ENCODE data around the gene FKBP4.
"Not testable (repeated sequence)": the region's sequence is repeated elsewhere in the genome, so short reads cannot be mapped to it uniquely, and the experiment has no call there.

Gene FKBP4, protein sequence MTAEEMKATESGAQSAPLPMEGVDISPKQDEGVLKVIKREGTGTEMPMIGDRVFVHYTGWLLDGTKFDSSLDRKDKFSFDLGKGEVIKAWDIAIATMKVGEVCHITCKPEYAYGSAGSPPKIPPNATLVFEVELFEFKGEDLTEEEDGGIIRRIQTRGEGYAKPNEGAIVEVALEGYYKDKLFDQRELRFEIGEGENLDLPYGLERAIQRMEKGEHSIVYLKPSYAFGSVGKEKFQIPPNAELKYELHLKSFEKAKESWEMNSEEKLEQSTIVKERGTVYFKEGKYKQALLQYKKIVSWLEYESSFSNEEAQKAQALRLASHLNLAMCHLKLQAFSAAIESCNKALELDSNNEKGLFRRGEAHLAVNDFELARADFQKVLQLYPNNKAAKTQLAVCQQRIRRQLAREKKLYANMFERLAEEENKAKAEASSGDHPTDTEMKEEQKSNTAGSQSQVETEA

DNA sequence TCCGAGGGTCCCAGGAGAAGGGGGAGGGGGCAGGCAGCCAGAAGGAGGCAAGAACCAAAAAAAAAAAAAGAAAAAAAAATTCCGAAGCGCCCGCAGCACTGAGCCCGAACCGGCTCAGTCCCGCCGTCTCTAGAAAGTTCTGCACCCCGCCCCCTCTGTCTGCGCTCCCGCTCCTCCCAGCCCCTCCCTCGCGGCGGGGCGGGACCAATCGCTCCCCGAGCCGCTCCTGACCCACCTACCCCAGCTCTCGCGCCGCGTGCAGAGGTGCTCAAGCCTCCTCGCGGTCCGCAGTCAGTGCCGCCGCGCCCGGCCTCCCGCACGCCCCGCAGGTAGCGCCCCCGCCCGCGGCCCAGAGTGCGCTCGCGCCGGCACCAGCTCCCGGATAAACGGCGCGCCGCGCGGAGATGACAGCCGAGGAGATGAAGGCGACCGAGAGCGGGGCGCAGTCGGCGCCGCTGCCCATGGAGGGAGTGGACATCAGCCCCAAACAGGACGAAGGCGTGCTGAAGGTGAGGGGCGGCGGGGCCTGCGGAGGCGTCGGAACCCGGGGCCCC, at the start of gene FKBP4:
TSS of gene FKBP4 (plus strand) at position 235 of the 554 bp plus-strand sequence. CDS start at position 405, 170 bp downstream.
- peak; percentile 15 for DNase-seq

DNA sequence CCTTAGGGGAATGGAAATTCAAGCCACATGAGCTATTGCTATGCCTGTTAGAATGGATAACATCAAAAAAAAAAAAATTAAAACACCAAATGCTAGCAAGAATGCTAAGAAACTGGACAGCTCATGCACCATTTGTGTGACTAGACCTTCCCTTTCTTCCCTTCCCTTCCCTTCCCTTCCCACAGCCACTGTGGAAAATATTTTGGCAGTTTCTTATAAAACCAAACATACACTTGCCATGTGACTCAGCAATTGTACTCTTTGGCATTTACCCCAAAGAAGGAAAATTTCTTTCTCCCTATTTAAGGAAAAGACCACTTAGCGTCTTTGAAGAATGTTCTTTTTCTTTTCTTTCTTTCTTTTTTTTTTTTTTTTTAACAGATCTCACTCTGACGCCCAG, 49.1 kb upstream of the FKBP4 start:
- DNase-seq: no peak

DNA sequence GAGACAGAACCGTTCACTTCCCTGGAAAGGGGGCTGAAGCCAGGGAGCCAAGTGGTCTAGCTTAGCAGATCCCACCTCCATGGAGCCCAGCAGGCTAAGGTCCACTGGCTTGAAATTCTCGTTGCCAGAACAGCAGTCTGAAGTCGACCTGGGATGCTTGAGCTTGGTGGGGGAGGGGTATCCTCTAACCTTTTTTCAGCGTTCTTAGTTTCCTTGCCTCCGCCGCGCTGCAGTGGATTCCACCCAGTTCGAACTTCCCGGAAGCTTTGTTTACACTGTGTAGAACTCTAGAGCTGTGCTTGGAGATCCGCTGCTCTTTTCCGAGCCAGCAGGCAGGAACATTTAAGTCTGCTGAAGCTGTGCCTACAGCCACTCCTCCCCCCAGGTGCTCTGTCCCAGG, 45.2 kb upstream of the FKBP4 start:
- no peak for DNase-seq

DNA sequence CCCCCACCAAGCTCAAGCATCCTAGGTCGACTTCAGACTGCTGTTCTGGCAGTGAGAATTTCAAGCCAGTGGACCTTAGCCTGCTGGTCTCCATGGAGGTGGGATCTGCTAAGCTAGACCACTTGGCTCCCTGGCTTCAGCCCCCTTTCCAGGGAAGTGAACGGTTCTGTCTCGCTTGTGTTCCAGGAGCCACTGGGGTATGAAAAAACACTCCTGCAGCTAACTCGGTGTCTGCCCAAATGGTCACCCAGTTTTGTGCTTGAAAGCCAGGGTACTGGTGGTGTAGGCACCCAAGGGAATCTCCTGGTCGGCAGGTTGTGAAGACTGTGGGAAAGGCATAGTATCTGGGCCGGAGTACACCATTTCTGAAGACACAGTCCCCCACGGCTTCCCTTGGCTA, 44.6 kb upstream of the FKBP4 start:
- no peak for DNase-seq

DNA sequence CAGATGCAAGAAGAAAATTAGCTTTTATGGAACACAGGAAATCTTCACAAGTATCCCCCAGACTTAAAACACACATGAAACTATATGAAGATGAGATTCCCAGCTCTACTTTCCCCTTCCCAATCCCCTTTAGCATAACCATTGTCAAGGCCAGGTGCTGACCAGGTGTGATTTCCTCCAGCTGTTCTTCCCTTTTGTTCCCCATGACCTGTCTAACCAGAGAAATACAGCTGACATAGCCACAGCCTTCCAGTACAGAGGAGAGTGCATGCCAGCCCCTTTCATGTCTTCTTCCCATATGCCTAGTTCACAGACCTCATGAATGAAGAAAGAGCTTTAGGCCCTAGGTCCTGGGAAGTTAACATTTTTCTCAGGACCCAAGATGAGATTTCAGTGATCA, 43.5 kb upstream of the FKBP4 start:
- DNase-seq: no peak

DNA sequence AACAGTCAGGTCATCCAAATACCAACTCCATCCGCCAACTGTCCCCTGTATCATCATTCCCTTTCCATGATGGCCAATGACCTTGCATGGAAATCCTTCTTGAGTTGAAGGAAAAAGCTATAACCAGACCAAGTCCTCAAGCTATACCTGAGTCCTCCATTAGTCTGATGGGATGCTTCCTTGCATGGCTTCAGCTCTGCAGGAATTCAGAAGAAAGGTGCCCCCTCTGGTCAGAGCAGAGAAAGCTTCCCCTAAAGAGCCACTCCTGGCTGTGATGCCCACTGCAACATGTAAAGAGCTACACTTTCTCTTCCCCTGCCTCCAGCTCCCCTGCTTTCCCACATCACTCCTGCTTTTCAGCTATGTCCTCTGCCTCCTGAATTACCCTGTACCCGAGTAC, 43.1 kb upstream of the FKBP4 start:
- DNase-seq: no peak

DNA sequence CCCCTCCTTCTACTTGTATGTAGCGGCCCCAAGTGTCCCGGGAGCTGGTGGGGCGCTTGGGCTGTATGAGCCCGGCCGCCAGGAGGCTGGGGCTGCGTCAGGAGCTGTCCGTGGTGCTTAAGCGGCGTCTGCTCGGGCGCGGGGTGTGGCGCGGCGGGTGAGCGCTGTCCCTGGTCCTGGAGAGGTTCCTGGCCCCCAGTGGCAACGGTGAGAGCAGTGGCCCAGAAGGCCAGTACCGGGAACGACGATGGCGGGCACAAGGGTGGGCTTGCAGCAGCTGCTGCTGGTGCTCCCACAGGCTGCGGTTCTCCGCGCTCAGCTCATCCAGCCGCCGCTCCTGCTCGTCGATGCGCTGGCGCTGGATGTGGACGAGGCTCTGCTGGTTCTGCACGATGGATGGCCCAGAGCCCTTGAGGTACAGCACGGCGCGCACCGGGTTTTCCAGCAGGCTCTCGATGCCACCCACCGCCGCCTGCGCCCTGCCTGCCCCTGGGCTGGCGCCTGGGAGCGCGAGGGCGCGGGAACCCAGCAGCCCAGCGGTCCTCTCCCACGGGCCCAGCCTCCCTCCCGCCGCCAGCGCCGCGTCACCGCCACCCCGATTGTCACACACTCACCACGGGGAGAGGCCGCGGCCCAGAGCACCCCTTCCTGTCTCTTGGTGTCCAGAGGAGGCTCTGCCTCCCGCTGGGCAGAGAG, 41.9 kb upstream of the FKBP4 start:
- DNase-seq: no peak

DNA sequence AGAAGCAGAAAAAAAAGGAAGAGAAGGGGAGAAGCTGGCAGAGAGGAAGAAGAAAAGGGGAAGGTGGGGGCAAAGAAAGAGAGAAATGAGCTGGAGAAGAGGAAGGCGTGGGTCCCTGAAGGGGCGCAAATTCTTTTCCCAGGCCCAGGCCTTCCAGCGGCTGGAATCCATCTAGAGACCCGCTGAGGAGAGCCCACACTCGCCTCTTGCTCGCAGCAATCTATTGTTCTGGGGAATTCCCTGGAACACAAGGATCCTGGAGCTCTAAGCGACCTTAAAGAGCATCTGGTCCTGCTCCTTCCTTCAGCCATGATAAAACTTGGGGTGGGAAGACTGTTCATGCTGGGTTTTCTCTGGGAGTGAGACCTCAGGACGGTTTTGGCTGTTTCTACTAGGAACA, 41.2 kb upstream of the FKBP4 start:
- DNase-seq: no peak

DNA sequence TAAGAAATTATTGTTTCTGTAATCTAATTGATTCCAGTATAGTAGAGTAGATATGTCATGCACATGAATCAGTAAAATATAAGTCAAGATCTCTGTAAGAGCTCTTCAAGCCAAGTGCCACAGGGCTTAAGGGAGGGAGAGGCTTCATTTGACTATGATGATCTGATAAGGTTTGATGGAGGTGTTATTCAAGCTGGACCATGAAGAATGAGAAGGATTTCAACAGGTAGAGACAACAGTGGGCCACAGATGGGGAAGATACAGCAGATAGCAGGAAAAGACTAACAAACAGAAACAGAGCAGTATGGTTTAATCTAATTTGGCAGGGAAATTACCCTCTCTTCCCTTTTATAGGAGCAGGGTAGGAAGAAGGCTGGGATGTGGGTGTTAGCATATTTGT, 40.6 kb upstream of the FKBP4 start:
- DNase-seq: no peak

DNA sequence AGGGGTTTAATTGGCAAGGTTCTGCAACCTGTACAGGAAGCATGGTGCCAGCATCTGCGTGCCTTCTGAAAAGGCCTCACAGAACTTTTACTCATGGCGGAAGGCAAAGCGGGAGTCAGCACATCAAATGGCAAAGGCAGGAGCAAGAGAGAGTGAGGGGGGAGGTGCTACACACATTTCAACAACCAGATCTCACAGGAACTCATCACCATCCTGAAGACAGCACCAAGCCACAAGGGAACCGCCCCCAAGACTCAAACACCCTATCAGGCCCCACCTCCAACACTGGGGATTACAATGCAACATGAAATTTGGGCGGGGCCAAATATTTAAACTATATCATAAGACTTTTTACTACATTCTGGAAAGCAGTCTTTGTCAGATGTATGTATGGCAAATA, 38.0 kb upstream of the FKBP4 start:
- DNase-seq: no peak

DNA sequence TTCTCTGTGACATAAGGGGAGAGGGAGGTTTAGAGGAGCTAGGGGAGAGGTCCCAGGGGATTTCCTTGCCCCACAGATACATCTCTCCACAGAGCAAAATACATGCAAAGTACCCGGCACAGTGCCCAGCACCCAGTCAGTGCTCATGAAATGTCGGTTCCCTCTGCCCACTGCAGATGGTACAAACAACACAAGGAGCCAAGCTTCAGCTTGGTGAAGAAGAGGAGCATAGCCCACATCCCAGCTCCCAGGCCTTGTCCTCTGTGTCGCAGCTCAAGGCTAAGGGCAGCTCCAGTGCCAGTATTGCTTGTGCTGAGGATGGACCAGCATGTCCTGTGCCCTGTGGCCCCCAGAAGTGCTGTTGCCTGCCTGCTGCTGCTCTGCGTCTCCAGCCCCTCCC, 35.0 kb upstream of the FKBP4 start:
- no peak for DNase-seq

DNA sequence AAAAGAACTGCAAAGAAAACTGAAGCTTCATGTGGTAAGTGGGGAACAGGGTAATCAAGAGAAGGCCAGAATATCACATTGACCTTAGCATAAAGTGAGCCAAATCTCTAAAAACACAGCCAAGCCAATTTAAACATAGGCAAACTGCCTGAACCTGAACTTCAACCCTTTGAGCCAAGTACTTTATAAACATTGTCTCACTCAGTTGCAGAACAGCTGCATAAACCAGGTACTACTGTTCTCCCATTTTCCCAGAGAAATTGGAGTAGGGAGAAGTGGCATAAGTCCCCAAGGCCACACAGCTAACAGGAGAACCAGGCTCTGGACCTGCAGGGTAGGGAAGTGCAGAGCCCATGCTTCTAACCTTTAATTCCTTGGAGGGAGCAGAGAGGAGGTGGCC, 30.4 kb upstream of the FKBP4 start:
- no peak for DNase-seq

DNA sequence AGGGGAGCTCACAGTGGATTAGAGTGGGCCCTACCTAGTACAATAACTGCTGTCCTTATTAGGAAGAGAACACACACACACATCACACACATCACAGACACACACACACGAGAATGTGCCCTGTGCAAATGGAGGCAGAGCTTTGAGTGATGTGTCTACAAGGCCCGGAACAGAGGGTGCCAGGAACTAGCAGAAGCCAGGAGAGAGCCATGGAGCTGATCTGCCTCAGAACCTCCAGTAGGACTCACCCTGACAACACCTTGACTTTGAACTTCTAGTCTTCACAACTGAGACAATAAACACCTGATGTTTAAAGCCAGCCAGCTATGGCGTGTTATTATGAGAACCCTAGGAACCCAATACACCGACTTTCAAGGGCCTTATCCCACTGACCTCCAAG, 29.7 kb upstream of the FKBP4 start:
- DNase-seq: no peak

DNA sequence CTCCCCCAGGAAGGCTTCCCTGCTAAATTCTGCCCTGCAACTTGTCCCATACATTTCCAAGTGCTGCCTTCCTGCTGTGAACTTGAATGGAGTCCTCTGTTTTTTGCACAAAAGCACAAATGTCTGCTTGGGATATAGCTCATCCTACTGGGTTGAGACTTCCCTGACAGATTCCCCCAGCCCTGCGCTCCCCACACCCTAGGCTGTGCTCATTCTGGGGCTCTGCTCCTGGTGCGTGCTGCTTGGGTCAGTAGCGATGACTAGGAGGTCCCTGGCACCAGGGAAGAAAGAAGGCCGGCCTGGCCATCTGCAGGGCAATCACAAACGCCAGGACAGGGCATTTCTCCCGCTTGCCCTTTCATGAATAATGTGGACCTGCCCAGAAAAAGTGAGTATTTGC, 29.2 kb upstream of the FKBP4 start:
- DNase-seq: no peak

DNA sequence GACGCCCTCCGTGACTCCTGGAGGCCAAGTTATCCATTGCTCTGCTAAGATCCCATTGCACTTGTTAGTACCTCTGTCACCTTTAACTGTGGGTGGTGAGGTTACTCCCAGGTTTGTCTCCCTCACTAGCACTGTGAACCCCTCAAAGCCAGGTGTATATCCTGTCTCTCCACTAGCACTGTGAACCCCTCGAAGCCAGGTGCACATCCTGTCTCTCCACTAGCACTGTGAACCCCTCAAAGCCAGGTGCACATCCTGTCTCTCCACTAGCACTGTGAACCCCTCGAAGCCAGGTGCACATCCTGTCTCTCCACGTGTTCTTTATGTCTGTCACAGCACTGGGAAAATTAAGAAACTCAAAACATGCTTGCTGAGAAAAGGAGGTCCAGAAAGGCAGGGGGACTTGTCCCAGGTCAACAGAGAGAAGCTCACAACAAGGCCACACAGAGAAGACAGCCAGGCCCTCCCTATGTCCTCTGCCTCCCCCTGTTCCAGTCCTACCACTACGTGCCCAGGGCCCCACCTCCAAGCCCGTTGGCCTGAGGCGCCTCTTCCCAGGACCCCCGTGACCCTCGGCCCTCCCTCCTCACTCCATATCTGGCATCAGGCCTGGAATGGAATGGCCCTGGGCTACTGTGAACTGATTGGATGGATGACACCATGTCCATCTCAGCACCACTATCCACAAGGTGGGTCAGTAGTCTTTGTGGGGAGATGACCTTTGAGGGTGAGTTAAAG, 26.4 kb upstream of the FKBP4 start:
- no peak for DNase-seq

DNA sequence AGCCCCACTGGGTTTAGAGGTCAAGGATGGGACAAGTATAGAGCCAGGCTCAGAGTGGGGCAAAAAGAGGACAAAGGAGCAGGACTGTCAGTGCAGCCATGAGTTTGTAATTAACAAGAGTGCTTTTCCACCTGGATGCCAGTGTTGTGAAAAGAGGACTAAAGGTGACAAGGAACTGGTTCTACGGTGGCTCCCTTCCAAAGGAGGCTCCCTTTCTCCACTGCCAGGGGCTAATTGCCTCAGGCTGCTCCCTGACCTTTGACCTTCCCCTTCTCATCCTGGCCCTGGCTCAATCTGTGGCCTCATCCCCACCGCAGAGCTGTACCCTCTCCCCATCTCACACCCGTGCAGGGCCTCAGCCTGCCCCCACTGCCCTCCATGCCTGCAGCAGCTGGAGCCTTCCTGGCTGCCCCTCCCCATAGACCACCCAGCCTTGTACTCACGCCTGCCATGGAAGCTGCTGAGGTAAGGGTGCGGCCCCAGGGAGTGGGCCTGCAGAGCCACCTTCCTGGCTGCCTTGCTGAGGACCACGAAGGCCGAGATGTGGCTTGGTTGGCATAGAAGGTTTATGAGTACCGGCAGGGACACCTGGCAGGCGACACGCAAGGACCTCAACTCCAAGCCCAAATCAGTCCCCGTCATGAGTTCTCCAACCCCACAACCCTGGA, 24.8 kb upstream of the FKBP4 start:
- DNase-seq: no peak

DNA sequence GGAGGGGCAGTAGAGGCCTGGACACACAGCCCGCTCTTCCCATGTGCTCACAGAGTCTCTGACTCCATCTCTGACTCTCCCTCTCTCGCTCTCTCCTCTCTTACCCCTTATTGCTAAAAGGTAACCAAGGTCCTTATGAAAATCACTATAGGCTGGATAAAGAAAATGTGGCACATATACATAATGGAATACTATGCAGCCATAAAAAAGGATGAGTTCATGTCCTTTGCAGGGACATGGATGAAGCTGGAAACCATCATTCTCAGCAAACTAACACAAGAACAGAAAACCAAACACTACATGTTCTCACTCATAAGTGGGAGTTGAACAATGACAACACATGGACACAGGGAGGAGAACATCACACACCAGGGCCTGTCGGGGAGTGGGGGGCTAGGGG, 24.2 kb upstream of the FKBP4 start:
- DNase-seq: not testable (repeated sequence)

DNA sequence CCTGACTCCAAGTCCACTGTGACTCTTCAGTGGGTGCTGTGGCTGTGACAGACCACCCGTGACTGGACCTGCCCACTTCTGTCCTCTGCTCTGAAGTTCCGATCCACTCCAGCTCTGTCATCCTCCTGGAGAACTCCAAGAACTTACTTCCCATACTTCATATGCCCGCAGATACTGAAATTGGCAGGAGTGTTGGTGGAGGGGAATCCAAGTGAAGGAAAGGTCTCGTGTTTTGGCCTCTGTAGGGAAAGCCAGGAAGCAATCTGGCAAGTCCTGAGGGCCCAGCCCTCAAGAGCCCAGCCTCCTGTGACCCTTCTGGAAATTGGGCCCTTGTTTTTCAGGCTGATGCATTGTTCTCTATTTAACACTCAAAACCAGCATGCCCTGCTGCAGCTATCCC, 22.4 kb upstream of the FKBP4 start:
- no peak for DNase-seq

DNA sequence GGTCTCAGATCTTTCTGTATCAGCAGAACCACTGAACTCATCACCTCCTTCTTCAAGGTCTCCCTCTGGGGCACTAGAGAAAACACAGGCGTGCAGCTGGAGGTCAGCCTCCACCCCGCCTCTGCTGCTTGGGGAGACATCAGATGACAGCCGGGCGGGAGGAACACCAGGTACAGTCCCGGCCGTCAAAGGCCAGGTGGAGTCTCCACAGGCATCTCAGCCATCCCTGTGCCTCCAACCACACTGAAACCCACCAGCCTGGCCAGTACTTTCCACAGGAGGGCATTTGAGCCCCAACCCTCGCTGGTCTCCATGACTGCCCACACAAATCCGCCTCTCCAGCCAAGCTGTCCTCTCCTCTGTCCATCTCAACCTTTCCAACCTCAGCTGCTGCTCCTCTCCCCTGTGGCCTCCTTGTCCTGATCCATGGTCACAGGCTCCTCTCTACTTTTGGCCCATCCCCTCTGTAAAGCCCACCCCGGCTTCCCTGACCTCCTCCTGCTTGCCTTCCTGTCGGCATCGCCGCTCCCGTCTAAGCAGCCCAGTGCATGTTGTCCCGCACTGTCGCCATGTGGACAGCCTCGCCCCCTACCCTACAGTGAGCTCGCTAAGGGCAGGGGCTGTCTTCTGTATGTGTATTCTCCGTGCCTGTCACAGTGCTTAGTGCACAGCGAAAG, 21.4 kb upstream of the FKBP4 start:
- no peak for DNase-seq

DNA sequence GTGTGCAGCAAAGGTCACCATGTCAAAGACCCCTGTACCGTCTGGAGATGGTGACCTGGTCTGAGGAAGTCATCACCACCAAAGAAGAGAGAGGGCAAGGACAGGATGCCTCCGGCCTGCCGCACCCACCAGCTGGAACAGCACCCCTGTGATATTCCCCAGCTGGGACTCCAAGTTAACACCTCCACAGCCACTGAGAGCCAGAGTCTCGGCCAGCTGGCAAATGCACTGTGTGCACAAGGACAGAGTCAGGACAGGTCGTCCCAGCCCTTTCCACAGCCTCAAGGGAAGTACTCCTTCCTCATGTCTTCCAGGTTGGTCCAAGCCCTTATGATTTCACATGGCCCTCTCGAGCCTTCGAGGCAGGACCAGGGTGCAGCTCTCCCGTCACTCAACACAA, 19.3 kb upstream of the FKBP4 start:
- no peak for DNase-seq

DNA sequence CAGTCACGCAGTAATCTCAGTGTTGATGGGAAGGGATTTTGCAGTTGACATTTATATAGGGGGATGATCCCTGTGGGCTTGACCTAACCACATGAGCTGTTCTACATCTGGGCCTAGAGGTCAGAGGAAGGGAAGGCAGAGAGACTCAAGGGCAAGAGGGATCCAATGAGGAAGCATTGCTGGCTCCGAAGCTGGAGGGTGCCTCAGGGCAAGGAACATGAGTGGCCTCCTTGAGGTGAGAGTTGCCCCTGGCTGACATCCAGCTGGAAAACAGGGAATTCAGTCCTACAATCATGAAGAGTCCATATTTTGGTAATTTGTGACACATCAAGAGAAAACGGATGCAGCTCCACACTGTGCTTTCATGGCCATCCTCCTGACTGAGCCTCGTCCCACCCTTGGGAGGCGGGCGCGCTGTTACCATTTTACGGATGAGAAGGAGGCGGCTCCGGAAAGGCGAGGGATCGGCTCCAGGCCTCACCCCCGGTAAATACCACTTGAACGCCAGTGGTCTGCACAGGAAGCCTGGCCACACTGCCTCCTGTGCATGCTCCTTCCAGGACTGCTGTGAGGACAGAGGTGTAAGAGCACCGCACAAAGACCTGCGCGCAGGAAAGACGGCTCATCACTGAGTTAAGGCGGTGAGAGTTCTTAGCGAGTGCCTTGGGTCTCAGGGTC, 18.5 kb upstream of the FKBP4 start:
- DNase-seq: no peak

DNA sequence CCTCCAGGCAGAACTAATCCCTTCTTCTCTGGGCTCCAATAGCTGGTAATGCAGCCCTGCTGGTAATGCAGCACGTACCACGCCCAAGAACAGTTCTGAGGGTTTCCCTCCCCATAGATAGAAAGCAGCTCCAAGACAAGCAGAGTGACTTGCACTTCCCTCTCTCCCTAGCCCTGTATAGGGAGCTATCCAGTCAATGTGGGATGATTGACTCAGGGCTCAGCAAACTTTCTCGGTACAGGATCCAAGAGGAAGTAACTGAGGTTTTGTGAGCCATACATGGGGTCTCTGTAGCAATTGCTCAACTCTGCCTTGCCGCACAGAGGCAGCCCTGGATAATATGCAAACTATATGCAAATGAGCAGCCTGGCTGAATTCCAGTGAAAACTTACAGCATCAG, 15.5 kb upstream of the FKBP4 start:
- DNase-seq: no peak
